Measurements from ENCODE around the gene MPP7.

DNA sequence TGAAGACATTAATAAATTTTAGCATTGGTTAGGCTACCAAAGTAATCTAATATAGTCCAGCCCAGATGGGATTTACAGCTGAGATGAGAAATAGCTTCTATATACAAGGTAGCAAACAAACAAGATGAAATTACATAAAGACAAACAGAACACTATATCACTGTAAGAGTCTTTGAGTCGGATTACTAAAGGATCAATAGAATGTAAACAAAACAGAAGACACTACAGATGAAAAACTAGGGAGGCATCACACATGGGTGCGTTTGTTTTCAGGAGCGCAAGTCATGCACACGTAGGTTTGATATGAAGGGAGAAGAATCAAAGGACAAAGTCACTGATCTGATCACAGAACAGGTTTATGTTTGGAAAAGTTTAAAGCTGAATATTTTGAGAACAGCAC lies 26.5 kb downstream of the MPP7 start:
- TF ChIP-seq CTCF (conservative IDR thresholded peaks at IDR 0.05) (no peak), EZH2 (IDR thresholded peaks at IDR 0.05; ENCODE audit: low read depth) (no peak)

Measured in PC-9 (cell line).